SK-N-SH treated with all-trans-retinoic acid at 6 μM for 48 hours (cell line): ENCODE data around the gene ACTL7B.
"Not testable (repeated sequence)": the region's sequence is repeated elsewhere in the genome, so short reads cannot be mapped to it uniquely, and the experiment has no call there.

Experiments used
- ATAC-seq: fragments of 200-7000 bp; cut with Tn5 transposase; 3 replicates; pipeline ENCODE4 v1.9.1; 2020; ENCODE audit warnings: mild to moderate bottlenecking, moderate library complexity
- BACH2 ChIP-seq: fragments of 250-450 bp; sonication (Bioruptor Pico); IDR thresholded peaks from 2 replicates; pipeline ENCODE4 v1.9.0; 2021; ENCODE audit warnings: mild to moderate bottlenecking, borderline replicate concordance
- CSDC2 ChIP-seq: fragments of 250-450 bp; sonication (Bioruptor Pico); IDR thresholded peaks from 2 replicates; pipeline ENCODE4 v1.5.0; 2020; ENCODE audit warnings: mild to moderate bottlenecking, moderate library complexity
- ESRRG ChIP-seq: fragments of 250-450 bp; sonication (Bioruptor Pico); IDR thresholded peaks from 2 replicates; pipeline ENCODE4 v1.6.1; 2021; ENCODE audit warnings: mild to moderate bottlenecking
- GLIS3 ChIP-seq: fragments of 250-450 bp; sonication (Bioruptor Pico); IDR thresholded peaks from 2 replicates; pipeline ENCODE4 v1.5.0; 2020; ENCODE audit warnings: mild to moderate bottlenecking, moderate library complexity
- ISL1 ChIP-seq: fragments of 250-450 bp; sonication (Bioruptor Pico); IDR thresholded peaks from 2 replicates; pipeline ENCODE4 v2.1.2; 2022; ENCODE audit warnings: mild to moderate bottlenecking, moderate library complexity
- OSR1 ChIP-seq: fragments of 250-450 bp; sonication (Bioruptor Pico); IDR thresholded peaks from 2 replicates; pipeline ENCODE4 v1.8.0; 2022; ENCODE audit warnings: moderate library complexity, mild to moderate bottlenecking, inconsistent platforms
- RARB ChIP-seq: fragments of 250-450 bp; sonication (Bioruptor Pico); IDR thresholded peaks from 2 replicates; pipeline ENCODE4 v1.8.0; 2021; ENCODE audit warnings: mild to moderate bottlenecking, moderate library complexity
- SNAI2 ChIP-seq: fragments of 250-450 bp; sonication (Bioruptor Pico); IDR thresholded peaks from 2 replicates; pipeline ENCODE4 v1.5.0; 2020; ENCODE audit warnings: mild to moderate bottlenecking, moderate library complexity
- TCF4 ChIP-seq: fragments of 250-450 bp; sonication (Bioruptor Pico); IDR thresholded peaks from 2 replicates; pipeline ENCODE4 v1.8.0; 2021; ENCODE audit warnings: mild to moderate bottlenecking, moderate library complexity, borderline replicate concordance
- TOX ChIP-seq: fragments of 250-450 bp; sonication (Bioruptor Pico); IDR thresholded peaks from 2 replicates; pipeline ENCODE4 v1.8.0; 2021; ENCODE audit warnings: mild to moderate bottlenecking, moderate library complexity, borderline replicate concordance
- ZC3H10 ChIP-seq: fragments of 250-450 bp; sonication (Bioruptor Pico); IDR thresholded peaks from 2 replicates; pipeline ENCODE4 v1.5.1; 2021; ENCODE audit warnings: mild to moderate bottlenecking, moderate library complexity
- ZFP3 ChIP-seq: fragments of 250-450 bp; sonication (Bioruptor Pico); IDR thresholded peaks from 2 replicates; pipeline ENCODE4 v1.5.0; 2020; ENCODE audit warnings: mild to moderate bottlenecking, moderate library complexity
- ZFP30 ChIP-seq: fragments of 450-650 bp; formaldehyde crosslinking; IDR thresholded peaks from 2 replicates; pipeline ENCODE4 v1.5.0; 2022; ENCODE audit warnings: mild to moderate bottlenecking, moderate library complexity
- ZNF565 ChIP-seq: fragments of 450-650 bp; formaldehyde crosslinking; conservative IDR thresholded peaks from 2 replicates; pipeline ENCODE4 v1.5.0; 2020; ENCODE audit warnings: low read depth, mild to moderate bottlenecking, moderate library complexity
- ZNF70 ChIP-seq: fragments of 450-650 bp; formaldehyde crosslinking; IDR thresholded peaks from 2 replicates; pipeline ENCODE4 v1.5.0; 2020; ENCODE audit warnings: mild to moderate bottlenecking, moderate library complexity
- ZNF8 ChIP-seq: fragments of 450-650 bp; formaldehyde crosslinking; IDR thresholded peaks from 2 replicates; pipeline ENCODE4 v1.5.0; 2020; ENCODE audit warnings: mild to moderate bottlenecking, moderate library complexity
- TF ChIP-seq, protein P1 (sequence below): fragments of 250-450 bp; sonication (Bioruptor Pico); IDR thresholded peaks from 2 replicates; pipeline ENCODE4 v1.5.1; 2021; ENCODE audit warnings: mild to moderate bottlenecking, moderate library complexity
- TF ChIP-seq, protein P2 (sequence below): fragments of 250-450 bp; sonication (Bioruptor Pico); IDR thresholded peaks from 2 replicates; pipeline ENCODE4 v1.8.0; 2020; ENCODE audit warnings: mild to moderate bottlenecking, moderate library complexity, borderline replicate concordance
- TF ChIP-seq, protein P3 (sequence below): fragments of 250-450 bp; sonication (Bioruptor Pico); IDR thresholded peaks from 2 replicates; pipeline ENCODE4 v1.5.0; 2020; ENCODE audit warnings: mild to moderate bottlenecking, moderate library complexity
- TF ChIP-seq, protein P4 (sequence below): fragments of 250-450 bp; sonication (Bioruptor Pico); IDR thresholded peaks from 2 replicates; pipeline ENCODE4 v1.8.0; 2021; ENCODE audit warnings: low read depth, mild to moderate bottlenecking, moderate library complexity, borderline replicate concordance
- TF ChIP-seq, protein P5 (sequence below): fragments of 250-450 bp; sonication (Bioruptor Pico); IDR thresholded peaks from 2 replicates; pipeline ENCODE4 v1.5.1; 2020; ENCODE audit warnings: low read depth, mild to moderate bottlenecking, moderate library complexity

Gene ACTL7B

DNA sequence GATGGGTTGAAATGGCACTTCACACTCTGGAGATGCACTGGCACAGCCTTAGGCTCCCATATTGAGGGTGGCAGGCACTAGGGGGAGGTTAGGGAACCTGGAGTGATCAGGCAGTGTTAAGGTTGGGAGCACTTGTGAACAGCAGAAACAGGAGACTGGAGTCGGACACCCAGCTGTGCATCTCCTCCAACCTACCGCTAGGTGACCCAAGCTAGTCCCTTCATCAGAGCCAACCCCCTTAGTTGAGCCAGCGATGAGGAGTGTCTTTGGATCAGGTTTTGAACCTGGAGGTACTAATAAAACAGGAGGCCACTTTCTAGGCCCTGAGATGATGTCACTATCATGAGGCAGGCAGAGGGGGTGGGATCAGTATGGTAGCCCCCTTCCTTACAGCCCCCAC, 1.7 kb downstream of the ACTL7B start:
- no peak for ATAC-seq
- TF ChIP-seq TOX = no peak
- TF ChIP-seq ZNF8 (CRISPR knock-in tag) = no peak
- TF ChIP-seq ZNF70 (CRISPR knock-in tag) = no peak
- TF ChIP-seq TCF4 (CRISPR knock-in tag) = no peak

DNA sequence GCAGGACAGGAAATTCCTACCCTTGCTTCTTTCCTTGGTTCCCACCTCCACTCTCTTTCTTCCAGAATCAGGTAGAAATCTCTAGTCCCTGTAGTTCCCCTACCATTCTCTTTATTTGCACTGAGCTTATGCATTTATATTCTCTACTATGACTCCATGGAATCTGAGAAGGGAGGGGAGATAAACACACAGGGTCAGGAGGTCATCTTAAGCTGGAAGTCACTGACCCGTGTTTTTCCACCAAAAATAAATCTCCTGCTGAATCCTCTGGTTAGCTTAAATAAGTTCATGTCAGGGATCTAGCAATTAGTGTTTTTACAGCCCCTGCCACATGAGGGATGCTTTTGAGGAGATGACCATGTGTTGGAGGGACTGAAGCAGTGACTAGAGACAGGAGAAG, 3.7 kb downstream of the ACTL7B start:
- ATAC-seq = no peak
- TF ChIP-seq ZC3H10 (CRISPR knock-in tag) (no peak), ISL1 (CRISPR knock-in tag) (no peak), OSR1 (CRISPR knock-in tag) (no peak), ZFP3 (CRISPR knock-in tag) (no peak), ZNF70 (CRISPR knock-in tag) (no peak), ZNF8 (CRISPR knock-in tag) (no peak), ZNF565 (CRISPR knock-in tag) (no peak), SNAI2 (CRISPR knock-in tag) (no peak), ESRRG (no peak), BACH2 (CRISPR knock-in tag) (no peak), TOX (no peak)
- TF ChIP-seq, protein P1, sequence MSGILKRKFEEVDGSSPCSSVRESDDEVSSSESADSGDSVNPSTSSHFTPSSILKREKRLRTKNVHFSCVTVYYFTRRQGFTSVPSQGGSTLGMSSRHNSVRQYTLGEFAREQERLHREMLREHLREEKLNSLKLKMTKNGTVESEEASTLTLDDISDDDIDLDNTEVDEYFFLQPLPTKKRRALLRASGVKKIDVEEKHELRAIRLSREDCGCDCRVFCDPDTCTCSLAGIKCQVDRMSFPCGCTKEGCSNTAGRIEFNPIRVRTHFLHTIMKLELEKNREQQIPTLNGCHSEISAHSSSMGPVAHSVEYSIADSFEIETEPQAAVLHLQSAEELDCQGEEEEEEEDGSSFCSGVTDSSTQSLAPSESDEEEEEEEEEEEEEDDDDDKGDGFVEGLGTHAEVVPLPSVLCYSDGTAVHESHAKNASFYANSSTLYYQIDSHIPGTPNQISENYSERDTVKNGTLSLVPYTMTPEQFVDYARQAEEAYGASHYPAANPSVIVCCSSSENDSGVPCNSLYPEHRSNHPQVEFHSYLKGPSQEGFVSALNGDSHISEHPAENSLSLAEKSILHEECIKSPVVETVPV (CRISPR knock-in tag) = no peak

DNA sequence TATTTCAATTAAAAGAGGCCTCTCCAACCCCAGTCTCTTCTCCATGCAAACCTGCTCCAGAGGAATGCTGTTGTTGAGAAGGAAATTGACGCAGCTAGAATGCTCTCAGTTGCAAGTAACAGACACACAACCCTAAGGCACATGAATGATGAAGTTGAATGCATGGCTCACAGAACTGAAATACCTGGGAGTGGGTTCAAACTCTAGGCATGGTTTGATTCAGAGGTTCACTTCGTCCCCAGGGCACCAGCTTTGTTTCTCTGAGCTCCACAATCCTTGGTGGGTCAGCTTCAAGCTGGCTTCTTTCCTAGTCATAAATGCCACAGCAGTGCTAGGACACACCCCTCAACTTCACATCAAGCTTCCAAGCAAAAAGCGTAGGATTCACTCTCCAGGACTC, 4.6 kb downstream of the ACTL7B start:
- no peak for ATAC-seq
- TF ChIP-seq RARB (CRISPR knock-in tag) (no peak), ESRRG (no peak), TOX (no peak), SNAI2 (CRISPR knock-in tag) (no peak)

DNA sequence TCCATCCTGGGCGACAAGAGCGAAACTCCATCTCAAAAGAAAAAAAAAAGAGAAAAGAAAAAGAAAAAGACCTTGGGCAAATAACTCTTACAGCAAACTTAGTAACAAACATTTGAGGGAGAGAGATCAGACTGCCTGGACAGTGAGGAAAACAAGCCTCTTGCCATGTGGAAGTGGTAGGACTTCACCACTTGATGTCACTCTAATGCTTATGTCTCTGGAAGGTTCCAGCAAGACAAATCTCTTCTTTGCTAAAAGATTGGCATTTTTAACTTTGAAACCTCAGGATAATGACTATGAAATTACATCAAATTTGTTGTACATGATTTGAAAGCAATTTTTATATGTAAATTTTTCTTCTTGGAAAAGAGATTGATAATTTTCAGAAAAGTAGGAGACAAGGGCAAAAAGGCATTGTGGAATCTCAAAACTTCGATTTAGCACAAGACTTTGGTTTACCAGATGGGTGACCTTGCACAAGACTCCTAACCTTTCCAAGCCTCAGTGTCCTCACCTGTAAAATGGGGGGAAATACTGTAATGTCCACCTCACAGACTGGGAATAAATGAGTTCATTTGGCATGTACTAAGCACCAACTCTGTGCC, 5.4 kb downstream of the ACTL7B start:
- TF ChIP-seq ZFP30 (CRISPR knock-in tag) = no peak
- TF ChIP-seq CSDC2 (CRISPR knock-in tag) = no peak
- no peak for TF ChIP-seq ESRRG
- TF ChIP-seq ZNF565 (CRISPR knock-in tag) = no peak
- TF ChIP-seq TOX = no peak
- TF ChIP-seq ZFP3 (CRISPR knock-in tag) = no peak
- no peak for TF ChIP-seq ZNF8 (CRISPR knock-in tag)

DNA sequence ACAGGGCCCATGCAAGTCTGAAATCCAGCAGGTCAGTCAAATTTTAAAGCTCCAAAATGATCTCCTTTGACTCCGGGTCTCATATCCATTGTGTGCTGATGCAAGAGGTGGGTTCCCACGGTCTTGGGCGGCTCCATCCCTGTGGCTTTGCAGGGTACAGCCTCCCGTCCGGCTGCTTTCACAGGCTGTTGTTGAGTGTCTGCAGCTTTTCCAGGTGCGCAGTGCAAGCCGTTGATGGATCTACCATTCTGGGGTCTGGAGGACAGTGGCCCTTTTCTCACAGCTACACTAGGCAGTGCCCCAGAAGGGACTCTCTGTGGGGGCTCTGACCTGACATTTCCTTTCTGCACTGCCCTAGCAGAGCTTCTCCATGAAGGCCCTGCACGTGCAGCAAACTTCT, 7.5 kb downstream of the ACTL7B start:
- ATAC-seq = not testable (repeated sequence)

More for the DNA sequence above, 5.4 kb downstream of the ACTL7B start:
- peak; percentile 81 for ATAC-seq

DNA sequence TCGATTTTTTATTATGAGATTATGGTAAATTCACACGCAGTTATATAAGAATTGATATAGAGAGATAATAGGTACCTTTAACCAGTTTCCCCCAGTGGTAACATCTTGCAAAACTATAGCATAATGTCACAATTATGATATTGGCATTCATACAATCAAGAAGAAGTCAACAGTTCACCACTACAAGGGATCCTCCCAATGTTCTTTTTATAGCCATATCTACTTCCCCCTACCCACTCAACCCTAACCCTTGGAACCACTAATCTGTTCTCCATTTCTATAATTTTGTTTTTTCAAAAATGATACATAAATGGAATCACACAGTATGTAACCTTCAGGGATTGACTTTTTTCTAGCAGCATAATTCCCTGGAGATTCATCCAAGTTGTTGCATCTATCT, 9.8 kb downstream of the ACTL7B start:
- TF ChIP-seq ZNF70 (CRISPR knock-in tag) (no peak), RARB (CRISPR knock-in tag) (no peak), ISL1 (CRISPR knock-in tag) (no peak), ZC3H10 (CRISPR knock-in tag) (no peak), ESRRG (no peak), ZFP30 (CRISPR knock-in tag) (no peak), GLIS3 (CRISPR knock-in tag) (no peak), TCF4 (CRISPR knock-in tag) (no peak), SNAI2 (CRISPR knock-in tag) (no peak)
- TF ChIP-seq, protein P2, sequence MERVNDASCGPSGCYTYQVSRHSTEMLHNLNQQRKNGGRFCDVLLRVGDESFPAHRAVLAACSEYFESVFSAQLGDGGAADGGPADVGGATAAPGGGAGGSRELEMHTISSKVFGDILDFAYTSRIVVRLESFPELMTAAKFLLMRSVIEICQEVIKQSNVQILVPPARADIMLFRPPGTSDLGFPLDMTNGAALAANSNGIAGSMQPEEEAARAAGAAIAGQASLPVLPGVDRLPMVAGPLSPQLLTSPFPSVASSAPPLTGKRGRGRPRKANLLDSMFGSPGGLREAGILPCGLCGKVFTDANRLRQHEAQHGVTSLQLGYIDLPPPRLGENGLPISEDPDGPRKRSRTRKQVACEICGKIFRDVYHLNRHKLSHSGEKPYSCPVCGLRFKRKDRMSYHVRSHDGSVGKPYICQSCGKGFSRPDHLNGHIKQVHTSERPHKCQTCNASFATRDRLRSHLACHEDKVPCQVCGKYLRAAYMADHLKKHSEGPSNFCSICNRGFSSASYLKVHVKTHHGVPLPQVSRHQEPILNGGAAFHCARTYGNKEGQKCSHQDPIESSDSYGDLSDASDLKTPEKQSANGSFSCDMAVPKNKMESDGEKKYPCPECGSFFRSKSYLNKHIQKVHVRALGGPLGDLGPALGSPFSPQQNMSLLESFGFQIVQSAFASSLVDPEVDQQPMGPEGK = no peak
- TF ChIP-seq, protein P3, sequence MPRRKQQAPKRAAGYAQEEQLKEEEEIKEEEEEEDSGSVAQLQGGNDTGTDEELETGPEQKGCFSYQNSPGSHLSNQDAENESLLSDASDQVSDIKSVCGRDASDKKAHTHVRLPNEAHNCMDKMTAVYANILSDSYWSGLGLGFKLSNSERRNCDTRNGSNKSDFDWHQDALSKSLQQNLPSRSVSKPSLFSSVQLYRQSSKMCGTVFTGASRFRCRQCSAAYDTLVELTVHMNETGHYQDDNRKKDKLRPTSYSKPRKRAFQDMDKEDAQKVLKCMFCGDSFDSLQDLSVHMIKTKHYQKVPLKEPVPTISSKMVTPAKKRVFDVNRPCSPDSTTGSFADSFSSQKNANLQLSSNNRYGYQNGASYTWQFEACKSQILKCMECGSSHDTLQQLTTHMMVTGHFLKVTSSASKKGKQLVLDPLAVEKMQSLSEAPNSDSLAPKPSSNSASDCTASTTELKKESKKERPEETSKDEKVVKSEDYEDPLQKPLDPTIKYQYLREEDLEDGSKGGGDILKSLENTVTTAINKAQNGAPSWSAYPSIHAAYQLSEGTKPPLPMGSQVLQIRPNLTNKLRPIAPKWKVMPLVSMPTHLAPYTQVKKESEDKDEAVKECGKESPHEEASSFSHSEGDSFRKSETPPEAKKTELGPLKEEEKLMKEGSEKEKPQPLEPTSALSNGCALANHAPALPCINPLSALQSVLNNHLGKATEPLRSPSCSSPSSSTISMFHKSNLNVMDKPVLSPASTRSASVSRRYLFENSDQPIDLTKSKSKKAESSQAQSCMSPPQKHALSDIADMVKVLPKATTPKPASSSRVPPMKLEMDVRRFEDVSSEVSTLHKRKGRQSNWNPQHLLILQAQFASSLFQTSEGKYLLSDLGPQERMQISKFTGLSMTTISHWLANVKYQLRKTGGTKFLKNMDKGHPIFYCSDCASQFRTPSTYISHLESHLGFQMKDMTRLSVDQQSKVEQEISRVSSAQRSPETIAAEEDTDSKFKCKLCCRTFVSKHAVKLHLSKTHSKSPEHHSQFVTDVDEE (CRISPR knock-in tag) = no peak
- TF ChIP-seq, protein P4, sequence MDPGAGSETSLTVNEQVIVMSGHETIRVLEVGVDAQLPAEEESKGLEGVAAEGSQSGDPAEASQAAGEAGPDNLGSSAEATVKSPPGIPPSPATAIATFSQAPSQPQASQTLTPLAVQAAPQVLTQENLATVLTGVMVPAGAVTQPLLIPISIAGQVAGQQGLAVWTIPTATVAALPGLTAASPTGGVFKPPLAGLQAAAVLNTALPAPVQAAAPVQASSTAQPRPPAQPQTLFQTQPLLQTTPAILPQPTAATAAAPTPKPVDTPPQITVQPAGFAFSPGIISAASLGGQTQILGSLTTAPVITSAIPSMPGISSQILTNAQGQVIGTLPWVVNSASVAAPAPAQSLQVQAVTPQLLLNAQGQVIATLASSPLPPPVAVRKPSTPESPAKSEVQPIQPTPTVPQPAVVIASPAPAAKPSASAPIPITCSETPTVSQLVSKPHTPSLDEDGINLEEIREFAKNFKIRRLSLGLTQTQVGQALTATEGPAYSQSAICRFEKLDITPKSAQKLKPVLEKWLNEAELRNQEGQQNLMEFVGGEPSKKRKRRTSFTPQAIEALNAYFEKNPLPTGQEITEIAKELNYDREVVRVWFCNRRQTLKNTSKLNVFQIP (CRISPR knock-in tag) = no peak
- TF ChIP-seq, protein P1 (CRISPR knock-in tag) = no peak
- TF ChIP-seq, protein P5, sequence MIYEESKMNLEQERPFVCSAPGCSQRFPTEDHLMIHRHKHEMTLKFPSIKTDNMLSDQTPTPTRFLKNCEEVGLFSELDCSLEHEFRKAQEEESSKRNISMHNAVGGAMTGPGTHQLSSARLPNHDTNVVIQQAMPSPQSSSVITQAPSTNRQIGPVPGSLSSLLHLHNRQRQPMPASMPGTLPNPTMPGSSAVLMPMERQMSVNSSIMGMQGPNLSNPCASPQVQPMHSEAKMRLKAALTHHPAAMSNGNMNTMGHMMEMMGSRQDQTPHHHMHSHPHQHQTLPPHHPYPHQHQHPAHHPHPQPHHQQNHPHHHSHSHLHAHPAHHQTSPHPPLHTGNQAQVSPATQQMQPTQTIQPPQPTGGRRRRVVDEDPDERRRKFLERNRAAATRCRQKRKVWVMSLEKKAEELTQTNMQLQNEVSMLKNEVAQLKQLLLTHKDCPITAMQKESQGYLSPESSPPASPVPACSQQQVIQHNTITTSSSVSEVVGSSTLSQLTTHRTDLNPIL (CRISPR knock-in tag) = no peak
- ATAC-seq = no peak
